Tibial artery (tissue), 4 donors: ENCODE results near the gene GRAMD2B.
"Not testable (repeated sequence)": the region's sequence is repeated elsewhere in the genome, so short reads cannot be mapped to it uniquely, and the experiment has no call there.

Source experiments
- DNase-seq, 2 donors: peaks; one replicate each; pipeline ENCODE4 v3.0.0-alpha.2; 2019
- H3K27ac ChIP-seq, 2 donors: fragments of 200-600 bp; sonication (generic) in 1 of 2; 1 replicate in 1 of 2; 2 replicates in 1 of 2; pipeline ENCODE4 v1.5.1; 2018 to 2019; ENCODE audit warnings: mild to moderate bottlenecking in 1 of 2
- H3K27me3 ChIP-seq, 2 donors: fragments of 200-600 bp; sonication (generic) in 1 of 2; one replicate each; pipeline versions ENCODE4 v1.5.1 to v1.6.0; 2016 to 2019
- H3K36me3 ChIP-seq, 3 donors: fragments of 200-600 bp; sonication (generic) in 2 of 3; one replicate each; pipeline ENCODE4 v1.5.1; 2016 to 2019; ENCODE audit warnings: mild to moderate bottlenecking in 2 of 3
- H3K4me1 ChIP-seq, 4 donors: fragments of 200-600 bp; sonication (generic) in 2 of 4; 1 replicate in 3 of 4; 2 replicates in 1 of 4; pipeline ENCODE4 v1.5.1; 2016 to 2019
- H3K4me3 ChIP-seq, 2 donors: fragments of 200-600 bp; sonication (generic) in 1 of 2; 1 replicate in 1 of 2; 2 replicates in 1 of 2; pipeline ENCODE4 v1.5.1; 2018 to 2019; ENCODE audit warnings: mild to moderate bottlenecking in 2 of 2
- H3K9me3 ChIP-seq, 3 donors: fragments of 200-600 bp; sonication (generic) in 1 of 3; one replicate each; pipeline ENCODE4 v1.5.1; 2016 to 2019
- CTCF ChIP-seq, 2 experiments: fragments of 200-600 bp in 1 of 2; fragments of 450-650 bp in 1 of 2; IDR thresholded peaks; one replicate each; pipeline ENCODE4 v1.5.1; 2017 to 2019; ENCODE audit warnings: antibody characterized with exemption in 2 of 2, mild to moderate bottlenecking in 1 of 2, moderate library complexity in 1 of 2
- intact Hi-C: fragments of 100-400 bp; cut with DNase I; formaldehyde crosslinking; loops from one replicate; pipeline ENCODE4 v1.15.0; 2023; ENCODE audit warnings: low total_unique reads

Gene GRAMD2B

GRCh38 chr5:126515337-126515736, 92.1 kb downstream of the GRAMD2B start:
- Histone ChIP-seq H3K27me3 (no peaks in the 10 kb centered on the region), H3K27ac (no peak overlapping the region), H3K4me3 (no peak overlapping the region), H3K36me3 (no peaks in the 10 kb centered on the region), H3K9me3 (no peaks in the 10 kb centered on the region), H3K4me1 (peaks cover 0 to 36% (median 15%) of the 10 kb centered on the region in 4 donors)
- TF ChIP-seq CTCF (IDR thresholded peaks at IDR 0.05), result no peak
- intact Hi-C loops, result no loop called here
- DNase-seq, result no peak

GRCh38 chr5:126516133-126516532, 92.9 kb downstream of the GRAMD2B start:
- Histone ChIP-seq H3K36me3 (no peaks in the 10 kb centered on the region), H3K27me3 (no peaks in the 10 kb centered on the region), H3K4me3 (no peak overlapping the region), H3K4me1 (peaks cover 0 to 41% (median 20%) of the 10 kb centered on the region in 4 donors), H3K9me3 (no peaks in the 10 kb centered on the region), H3K27ac (no peak overlapping the region)
- intact Hi-C loops, result no loop called here
- DNase-seq, result no peak
- TF ChIP-seq CTCF (IDR thresholded peaks at IDR 0.05), result no peak

- peaks cover 0 to 41% (median 22%) of the 10 kb centered on the region in 4 donors for H3K4me1 ChIP-seq
- H3K27ac ChIP-seq, result no peak overlapping the region
- no peaks in the 10 kb centered on the region for H3K36me3 ChIP-seq
- no peak overlapping the region for H3K4me3 ChIP-seq
- no peak for DNase-seq
- H3K9me3 ChIP-seq, result no peaks in the 10 kb centered on the region
- H3K27me3 ChIP-seq, result no peaks in the 10 kb centered on the region
- intact Hi-C loops, result no loop called here
- TF ChIP-seq CTCF (IDR thresholded peaks at IDR 0.05), result no peak
Observed at GRCh38 chr5:126516852-126517251, 93.6 kb downstream of the GRAMD2B start.

GRCh38 chr5:126519223-126519622, 96.0 kb downstream of the GRAMD2B start:
- H3K9me3 ChIP-seq, H3K4me3 ChIP-seq, H3K27me3 ChIP-seq, DNase-seq, intact Hi-C loops, H3K36me3 ChIP-seq: not testable (repeated sequence)
- Histone ChIP-seq H3K27ac (peak overlapping the region; percentile 31 to 62), H3K4me1 (peaks cover 0 to 44% (median 28%) of the 10 kb centered on the region in 4 donors)

- Histone ChIP-seq H3K9me3 (no peaks in the 10 kb centered on the region), H3K27me3 (no peaks in the 10 kb centered on the region), H3K27ac (peak overlapping the region; percentile 31 to 62), H3K4me1 (peaks cover 0 to 44% (median 34%) of the 10 kb centered on the region in 4 donors), H3K36me3 (no peaks in the 10 kb centered on the region), H3K4me3 (peak overlapping the region; percentile 3 to 21)
- no peak for TF ChIP-seq CTCF (IDR thresholded peaks at IDR 0.05)
- intact Hi-C loops, result no loop called here
- no peak for DNase-seq
Observed at GRCh38 chr5:126519637-126520592, 96.7 kb downstream of the GRAMD2B start.

GRCh38 chr5:126520593-126520953, 97.4 kb downstream of the GRAMD2B start:
- Histone ChIP-seq H3K27ac (peak overlapping the region; percentile 31 to 62), H3K36me3 (no peaks in the 10 kb centered on the region), H3K27me3 (no peaks in the 10 kb centered on the region), H3K4me1 (peaks cover 0 to 49% (median 38%) of the 10 kb centered on the region in 4 donors), H3K4me3 (no peak overlapping the region), H3K9me3 (no peaks in the 10 kb centered on the region)
- intact Hi-C loops, result no loop called here
- no peak for DNase-seq
- no peak for TF ChIP-seq CTCF (IDR thresholded peaks at IDR 0.05)
